ENCODE measurements around the gene CEMIP2.

CEMIP2 gene

GRCh38 chr9:71687676-71688075, 80.6 kb downstream of the CEMIP2 start:
- no peak for TF ChIP-seq ZFX (IDR thresholded peaks at IDR 0.05; ENCODE audit: borderline replicate concordance)
- no peak for TF ChIP-seq CTCF (IDR thresholded peaks at IDR 0.05)
- no peak overlapping the region for H3K27ac ChIP-seq

GRCh38 chr9:71685988-71686387, 82.3 kb downstream of the CEMIP2 start:
- TF ChIP-seq CTCF (IDR thresholded peaks at IDR 0.05) (no peak), ZFX (IDR thresholded peaks at IDR 0.05; ENCODE audit: borderline replicate concordance) (no peak)
- no peak overlapping the region for H3K27ac ChIP-seq

GRCh38 chr9:71685394-71685793, 82.9 kb downstream of the CEMIP2 start:
- TF ChIP-seq ZFX (IDR thresholded peaks at IDR 0.05; ENCODE audit: borderline replicate concordance): no peak
- TF ChIP-seq CTCF (IDR thresholded peaks at IDR 0.05): no peak
- H3K27ac ChIP-seq: no peak overlapping the region

GRCh38 chr9:71684566-71684965, 83.7 kb downstream of the CEMIP2 start:
- no peak overlapping the region for H3K27ac ChIP-seq
- TF ChIP-seq CTCF (IDR thresholded peaks at IDR 0.05) (no peak), ZFX (IDR thresholded peaks at IDR 0.05; ENCODE audit: borderline replicate concordance) (no peak)

GRCh38 chr9:71683598-71684235, 84.6 kb downstream of the CEMIP2 start:
- TF ChIP-seq CTCF (IDR thresholded peaks at IDR 0.05) (no peak), ZFX (IDR thresholded peaks at IDR 0.05; ENCODE audit: borderline replicate concordance) (no peak)
- no peak overlapping the region for H3K27ac ChIP-seq

GRCh38 chr9:71681708-71682272, 86.5 kb downstream of the CEMIP2 start:
- peak overlapping the region; percentile 62 for H3K27ac ChIP-seq

More at GRCh38 chr9:71681708-71682272, 86.5 kb downstream of the CEMIP2 start:
- TF ChIP-seq ZFX (IDR thresholded peaks at IDR 0.05; ENCODE audit: borderline replicate concordance) (no peak), CTCF (IDR thresholded peaks at IDR 0.05) (no peak)

All from 22Rv1 (cell line).